ENCODE data around the gene SOD2. TPM values are rescaled to one million over a fixed set of nuclear protein-coding genes. Genes with fewer than 3 reads are reported as not detected.
"Not testable (repeated sequence)": the region's sequence is repeated elsewhere in the genome, so short reads cannot be mapped to it uniquely, and the experiment has no call there.

The SOD2 gene
- total RNA-seq, result 100 to 1,000 TPM; 155 to 792 (median 241) TPM
- 100 to 1,000 TPM in 1 of 2 donors, 10 to 100 TPM in 1; 97.7 to 162 TPM for polyA plus RNA-seq

DNA sequence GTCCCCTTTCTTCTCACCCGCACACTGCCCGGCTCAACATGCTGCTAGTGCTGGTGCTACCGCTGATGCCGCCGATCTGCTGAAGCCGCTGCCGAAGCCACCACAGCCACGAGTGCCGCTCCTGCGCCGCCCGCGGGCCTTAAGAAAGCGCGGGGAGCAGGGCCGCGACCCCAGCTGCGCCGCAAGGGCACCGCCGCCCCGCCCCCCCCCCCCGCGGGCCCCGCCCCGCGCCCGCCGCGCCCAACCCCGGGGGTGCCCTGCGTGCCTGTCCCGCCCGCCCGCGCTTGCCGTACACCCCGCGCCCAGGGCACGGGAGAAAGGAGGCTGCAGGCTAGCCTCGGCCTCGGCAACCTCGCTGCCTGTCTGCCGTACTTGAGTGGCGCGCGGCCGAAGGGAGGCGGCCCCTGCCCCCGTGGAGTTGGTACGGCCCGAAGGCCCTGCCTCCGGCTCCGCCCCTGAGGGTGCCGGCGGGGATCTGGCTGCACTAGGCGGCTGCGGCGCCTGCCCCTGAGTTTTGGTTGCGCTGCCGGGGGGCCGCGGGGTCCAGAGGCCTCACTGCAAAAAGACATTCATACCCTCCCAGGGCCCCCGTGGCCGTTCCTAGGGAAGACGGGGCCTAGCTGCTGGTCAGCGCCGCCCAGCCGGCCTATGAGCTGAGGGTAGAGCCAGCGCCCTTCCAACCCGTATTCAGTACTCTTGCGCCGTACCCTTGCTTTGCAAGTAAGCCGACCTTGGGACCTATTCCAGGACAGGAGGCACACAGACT lies at the start of gene SOD2:
TSS of gene SOD2 (minus strand) at position 114 of the 766 bp plus-strand sequence. CDS start at position 40, 74 bp downstream.
- Histone ChIP-seq H3K36me3 (no peaks in the 10 kb centered on the region), H3K27ac (peak within 1 kb of the TSS; percentile 88 to 98 (median 95))

GRCh38 chr6:159742165-159742564 lies 49.1 kb upstream of the SOD2 start:
- DNase-seq, result no peak
- Histone ChIP-seq H3K9me3 (no peaks in the 10 kb centered on the region), H3K27me3 (no peaks in the 10 kb centered on the region), H3K4me1 (peaks cover 0 to 3% (median 0%) of the 10 kb centered on the region in 3 donors), H3K27ac (no peak overlapping the region), H3K4me3 (no peak overlapping the region), H3K36me3 (peaks cover 3 to 59% (median 37%) of the 10 kb centered on the region in 3 donors)
- no peak for FAIRE-seq
- TF ChIP-seq CTCF (IDR thresholded peaks at IDR 0.05), result no peak
- intact Hi-C loops (cut with DNase I), result no loop called here
- WGBS, 2 donors, result 64 to 65% methylated on average over 1 of the region's 1 CpG
- no peak for ATAC-seq

More for the DNA sequence above, at the start of gene SOD2:
- peak within 1 kb of the TSS; percentile 76 to 96 (median 88) for H3K4me3 ChIP-seq
- intact Hi-C loops (cut with DNase I), result loop anchor here in 1 of 3 donors (2.0 kb wide), 1 partner anchor 33 kb away; the partner anchor contains the start of gene WTAP
- no peaks in the 10 kb centered on the region for H3K27me3 ChIP-seq
- no peaks in the 10 kb centered on the region for H3K9me3 ChIP-seq
- no peak for TF ChIP-seq CTCF (IDR thresholded peaks at IDR 0.05)
- DNase-seq, result peak; percentile 88 to 94 (median 92)
- peak; percentile 78 to 84 (median 80) for ATAC-seq
- 0% methylated on average over 46 to 73 of the region's 74 CpGs for WGBS, 2 donors
- H3K4me1 ChIP-seq, result peaks cover 9 to 31% (median 19%) of the 10 kb centered on the region in 3 donors
- FAIRE-seq, result no peak

- H3K4me3 ChIP-seq, result no peak overlapping the region
- WGBS, 2 donors, result 58 to 60% methylated on average over 3 of the region's 3 CpGs
- H3K27ac ChIP-seq, result no peak overlapping the region
- no peak for DNase-seq
- H3K4me1 ChIP-seq, result peaks cover 0 to 3% (median 0%) of the 10 kb centered on the region in 3 donors
- no peaks in the 10 kb centered on the region for H3K27me3 ChIP-seq
- FAIRE-seq, result peak; percentile 53
- H3K36me3 ChIP-seq, result peaks cover 0 to 31% (median 14%) of the 10 kb centered on the region in 3 donors
- no peaks in the 10 kb centered on the region for H3K9me3 ChIP-seq
- no peak for ATAC-seq
- TF ChIP-seq CTCF (IDR thresholded peaks at IDR 0.05), result no peak
- intact Hi-C loops (cut with DNase I), result loop anchor here in 1 of 3 donors (10.0 kb wide), 1 partner anchor 45 kb away; the partner anchor contains the start of gene TCP1
Measured at GRCh38 chr6:159739341-159739740, 46.3 kb upstream of the SOD2 start.

- TF ChIP-seq CTCF (IDR thresholded peaks at IDR 0.05), result no peak
- DNase-seq (no peak), FAIRE-seq (no peak), ATAC-seq (no peak)
- intact Hi-C loops (cut with DNase I), result loop anchor here in 1 of 3 donors (10.0 kb wide), 1 partner anchor 48 kb away; the partner anchor contains the start of gene TCP1
- Histone ChIP-seq H3K4me3 (no peak overlapping the region), H3K27me3 (no peaks in the 10 kb centered on the region), H3K9me3 (no peaks in the 10 kb centered on the region), H3K36me3 (peaks cover 0 to 8% (median 5%) of the 10 kb centered on the region in 3 donors), H3K4me1 (peaks cover 0 to 3% (median 3%) of the 10 kb centered on the region in 3 donors), H3K27ac (no peak overlapping the region)
- WGBS, 2 donors, result 91 to 94% methylated on average over 7 of the region's 7 CpGs
Measured at GRCh38 chr6:159736908-159737307, 43.9 kb upstream of the SOD2 start.

DNA sequence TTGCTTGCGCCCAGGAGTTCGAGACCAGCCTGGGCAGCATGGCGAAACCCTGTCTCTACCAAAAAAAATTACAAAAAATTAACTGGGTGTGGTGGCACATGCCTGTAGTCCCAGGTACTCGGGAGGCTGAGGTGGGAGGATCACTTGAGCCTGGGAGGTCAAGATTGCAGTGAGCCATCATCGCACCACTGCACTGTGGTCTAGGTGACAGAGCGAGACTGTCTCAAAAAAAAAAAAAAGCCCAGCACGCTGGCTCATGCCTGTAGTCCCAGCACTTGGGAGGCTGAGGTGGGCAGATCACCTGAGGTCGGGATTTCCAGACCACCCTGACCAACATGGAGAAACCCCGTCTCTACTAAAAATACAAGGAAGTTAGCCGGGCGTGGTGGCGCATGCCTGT lies 40.4 kb upstream of the SOD2 start:
- H3K27me3 ChIP-seq, ATAC-seq, H3K36me3 ChIP-seq, FAIRE-seq, H3K9me3 ChIP-seq, DNase-seq, H3K27ac ChIP-seq, H3K4me3 ChIP-seq: not testable (repeated sequence)
- intact Hi-C loops (cut with DNase I), result loop anchor here in 1 of 3 donors (10.0 kb wide), 1 partner anchor 51 kb away; the partner anchor contains the start of gene TCP1
- WGBS, 2 donors, result 94 to 96% methylated on average over 12 of the region's 12 CpGs
- peaks cover 4 to 28% (median 26%) of the 10 kb centered on the region in 3 donors for H3K4me1 ChIP-seq

DNA sequence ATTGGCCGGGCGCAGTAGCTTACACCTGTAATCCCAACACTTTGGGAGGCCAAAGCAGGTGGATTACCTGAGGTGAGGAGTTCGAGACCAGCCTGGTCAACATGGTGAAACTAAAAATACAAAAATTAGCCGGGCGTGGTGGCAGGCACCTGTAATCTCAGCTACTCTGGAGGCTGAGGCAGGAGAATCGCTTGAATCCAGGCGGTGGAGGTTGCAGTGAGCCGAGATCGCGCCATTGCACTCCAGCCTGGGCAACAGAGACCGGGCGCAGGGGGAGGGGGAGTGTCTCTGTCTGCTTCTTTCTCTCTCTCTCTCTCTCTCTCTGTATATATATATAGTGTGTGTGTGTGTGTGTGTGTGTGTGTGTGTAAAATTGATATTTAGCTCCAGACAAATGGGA lies 39.5 kb upstream of the SOD2 start:
- H3K4me1 ChIP-seq, result peaks cover 4 to 28% (median 23%) of the 10 kb centered on the region in 3 donors
- DNase-seq, ATAC-seq, H3K9me3 ChIP-seq, H3K36me3 ChIP-seq, H3K4me3 ChIP-seq, FAIRE-seq, H3K27ac ChIP-seq, H3K27me3 ChIP-seq: not testable (repeated sequence)
- intact Hi-C loops (cut with DNase I), result loop anchor here in 1 of 3 donors (10.0 kb wide), 1 partner anchor 52 kb away; the partner anchor contains the start of gene TCP1
- 90 to 92% methylated on average over 12 of the region's 12 CpGs for WGBS, 2 donors
